ENCODE results near the gene PCDHA8. TPM values are rescaled to one million over a fixed set of nuclear protein-coding genes. Genes with fewer than 3 reads are reported as not detected.
"Not testable (repeated sequence)": the region's sequence is repeated elsewhere in the genome, so short reads cannot be mapped to it uniquely, and the experiment has no call there.

Gene PCDHA8
- total RNA-seq, 2 donors from 2014 or later: not detected

DNA sequence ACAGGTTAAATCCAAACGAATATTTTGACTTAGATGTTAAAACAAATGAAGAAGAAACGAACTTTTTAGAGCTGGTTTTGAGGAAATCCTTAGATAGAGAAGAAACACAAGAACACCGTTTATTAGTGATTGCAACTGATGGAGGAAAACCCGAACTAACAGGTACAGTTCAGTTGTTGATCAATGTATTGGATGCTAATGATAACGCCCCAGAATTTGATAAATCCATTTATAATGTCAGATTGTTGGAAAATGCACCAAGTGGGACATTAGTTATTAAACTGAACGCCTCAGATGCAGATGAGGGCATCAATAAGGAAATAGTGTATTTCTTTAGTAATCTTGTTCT is 18.7 kb upstream of the PCDHA8 start:
- ATAC-seq: no peak
- peaks cover 5% of the 10 kb centered on the region in 2 donors for H3K9me3 Mint-ChIP-seq
- DNase-seq (ENCODE audit: low spot score in 2 of 2): no peak
- H3K36me3 Mint-ChIP-seq: peaks cover 11 to 32% of the 10 kb centered on the region in 2 donors
- H3K27ac Mint-ChIP-seq: no peak overlapping the region

DNA sequence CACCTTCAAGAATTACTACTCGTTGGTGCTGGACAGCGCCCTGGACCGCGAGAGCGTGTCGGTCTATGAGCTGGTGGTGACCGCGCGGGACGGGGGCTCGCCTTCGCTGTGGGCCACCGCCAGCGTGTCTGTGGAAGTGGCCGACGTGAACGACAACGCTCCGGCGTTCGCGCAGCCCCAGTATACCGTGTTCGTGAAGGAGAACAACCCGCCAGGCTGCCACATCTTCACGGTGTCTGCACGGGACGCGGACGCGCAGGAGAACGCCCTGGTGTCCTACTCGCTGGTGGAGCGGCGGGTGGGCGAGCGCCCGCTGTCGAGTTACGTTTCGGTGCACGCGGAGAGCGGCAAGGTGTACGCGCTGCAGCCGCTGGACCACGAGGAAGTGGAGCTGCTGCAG is 18.0 kb upstream of the PCDHA8 start:
- ATAC-seq; DNase-seq (ENCODE audit: low spot score in 2 of 2); H3K27ac Mint-ChIP-seq; H3K9me3 Mint-ChIP-seq: not testable (repeated sequence)
- peaks cover 16 to 33% of the 10 kb centered on the region in 2 donors for H3K36me3 Mint-ChIP-seq

DNA sequence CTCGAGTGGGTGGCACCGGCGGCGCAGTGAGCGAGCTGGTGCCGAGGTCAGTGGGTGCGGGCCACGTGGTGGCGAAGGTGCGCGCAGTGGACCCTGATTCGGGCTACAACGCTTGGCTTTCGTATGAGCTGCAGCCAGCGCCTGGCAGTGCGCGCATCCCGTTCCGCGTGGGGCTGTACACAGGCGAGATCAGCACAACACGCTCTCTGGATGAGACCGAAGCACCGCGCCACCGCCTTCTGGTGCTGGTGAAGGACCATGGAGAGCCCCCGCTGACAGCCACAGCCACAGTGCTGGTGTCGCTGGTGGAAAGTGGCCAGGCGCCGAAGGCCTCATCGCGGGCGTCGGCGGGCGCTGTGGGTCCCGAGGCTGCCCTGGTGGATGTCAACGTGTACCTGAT is 17.5 kb upstream of the PCDHA8 start:
- H3K36me3 Mint-ChIP-seq: peaks cover 21 to 38% of the 10 kb centered on the region in 2 donors
- H3K27ac Mint-ChIP-seq: no peak overlapping the region
- peaks cover 8 to 10% of the 10 kb centered on the region in 2 donors for H3K9me3 Mint-ChIP-seq
- DNase-seq (ENCODE audit: low spot score in 2 of 2) (no peak), ATAC-seq (no peak)

DNA sequence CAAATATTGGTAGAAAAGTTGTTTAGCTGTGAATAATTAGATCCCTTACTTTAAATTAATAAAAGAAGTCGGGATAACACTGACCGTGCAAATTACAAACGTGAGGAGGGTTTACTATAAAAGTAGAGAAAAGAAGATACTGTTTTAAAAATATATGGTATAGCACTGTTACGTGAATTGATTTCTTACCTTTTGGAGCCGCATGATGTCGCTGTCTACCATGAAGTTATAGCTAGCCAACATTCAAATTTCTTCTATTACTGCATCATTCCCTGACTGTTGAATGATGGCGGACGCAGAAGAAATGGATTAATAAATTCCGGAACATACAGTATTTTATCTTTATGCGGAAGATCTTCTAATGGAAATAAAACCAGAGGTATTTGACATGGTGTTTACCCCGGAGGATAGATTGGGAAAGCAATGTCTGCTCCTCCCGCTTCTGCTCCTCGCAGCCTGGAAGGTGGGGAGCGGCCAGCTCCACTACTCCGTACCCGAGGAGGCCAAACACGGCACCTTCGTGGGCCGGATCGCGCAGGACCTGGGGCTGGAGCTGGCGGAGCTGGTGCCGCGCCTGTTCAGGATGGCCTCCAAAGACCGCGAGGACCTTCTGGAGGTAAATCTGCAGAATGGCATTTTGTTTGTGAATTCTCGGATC is 13.2 kb upstream of the PCDHA8 start, which contains the start of gene PCDHA6:
Gene PCDHA6, plus strand, starts transcription at position 257 of the 658 bp plus-strand sequence. Its CDS starts 132 bp downstream, at position 389.
- Mint-ChIP-seq H3K9me3 (peaks cover 13 to 14% of the 10 kb centered on the region in 2 donors), H3K27ac (no peak within 1 kb of the TSS), H3K36me3 (peaks cover 25 to 48% of the 10 kb centered on the region in 2 donors)
- ATAC-seq (no peak), DNase-seq (ENCODE audit: low spot score in 2 of 2) (no peak)

DNA sequence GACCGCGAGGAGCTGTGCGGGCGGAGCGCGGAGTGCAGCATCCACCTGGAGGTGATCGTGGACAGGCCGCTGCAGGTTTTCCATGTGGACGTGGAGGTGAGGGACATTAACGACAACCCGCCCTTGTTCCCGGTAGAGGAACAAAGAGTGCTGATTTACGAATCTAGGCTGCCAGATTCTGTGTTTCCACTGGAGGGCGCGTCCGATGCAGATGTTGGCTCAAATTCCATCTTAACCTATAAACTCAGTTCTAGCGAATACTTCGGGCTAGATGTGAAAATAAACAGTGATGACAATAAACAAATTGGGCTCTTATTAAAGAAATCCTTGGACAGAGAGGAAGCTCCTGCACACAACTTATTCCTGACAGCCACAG is 12.6 kb upstream of the PCDHA8 start:
- DNase-seq (ENCODE audit: low spot score in 2 of 2): no peak
- ATAC-seq: no peak
- peaks cover 15 to 16% of the 10 kb centered on the region in 2 donors for H3K9me3 Mint-ChIP-seq
- H3K36me3 Mint-ChIP-seq: peaks cover 25 to 47% of the 10 kb centered on the region in 2 donors
- no peak overlapping the region for H3K27ac Mint-ChIP-seq

DNA sequence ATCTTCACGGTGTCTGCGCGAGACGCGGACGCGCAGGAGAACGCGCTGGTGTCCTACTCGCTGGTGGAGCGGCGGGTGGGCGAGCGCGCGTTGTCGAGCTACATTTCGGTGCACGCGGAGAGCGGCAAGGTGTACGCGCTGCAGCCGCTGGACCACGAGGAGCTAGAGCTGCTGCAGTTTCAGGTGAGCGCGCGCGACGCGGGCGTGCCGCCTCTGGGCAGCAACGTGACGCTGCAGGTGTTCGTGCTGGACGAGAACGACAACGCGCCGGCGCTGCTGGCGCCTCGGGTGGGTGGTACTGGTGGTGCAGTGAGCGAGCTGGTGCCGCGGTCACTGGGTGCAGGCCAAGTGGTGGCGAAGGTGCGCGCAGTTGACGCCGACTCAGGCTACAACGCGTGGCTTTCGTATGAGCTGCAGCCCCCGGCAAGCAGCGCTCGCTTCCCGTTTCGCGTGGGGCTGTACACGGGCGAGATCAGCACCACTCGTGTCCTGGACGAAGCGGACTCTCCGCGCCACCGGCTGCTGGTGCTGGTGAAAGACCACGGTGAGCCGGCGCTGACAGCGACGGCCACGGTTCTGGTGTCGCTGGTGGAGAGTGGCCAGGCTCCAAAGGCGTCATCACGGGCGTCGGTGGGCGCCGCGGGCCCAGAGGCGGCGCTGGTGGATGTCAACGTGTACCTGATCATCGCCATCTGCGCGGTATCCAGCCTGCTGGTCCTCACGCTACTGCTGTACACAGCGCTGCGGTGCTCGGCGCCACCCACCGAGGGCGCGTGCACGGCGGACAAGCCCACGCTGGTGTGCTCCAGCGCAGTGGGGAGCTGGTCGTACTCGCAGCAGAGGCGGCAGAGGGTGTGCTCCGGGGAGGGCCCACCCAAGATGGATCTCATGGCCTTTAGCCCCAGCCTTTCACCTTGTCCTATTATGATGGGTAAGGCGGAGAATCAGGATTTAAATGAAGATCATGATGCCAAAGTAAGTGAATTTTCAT is 11.2 kb upstream of the PCDHA8 start:
- DNase-seq (ENCODE audit: low spot score in 2 of 2); H3K27ac Mint-ChIP-seq; ATAC-seq: not testable (repeated sequence)
- peaks cover 19 to 21% of the 10 kb centered on the region in 2 donors for H3K9me3 Mint-ChIP-seq
- H3K36me3 Mint-ChIP-seq: peaks cover 30 to 50% of the 10 kb centered on the region in 2 donors

DNA sequence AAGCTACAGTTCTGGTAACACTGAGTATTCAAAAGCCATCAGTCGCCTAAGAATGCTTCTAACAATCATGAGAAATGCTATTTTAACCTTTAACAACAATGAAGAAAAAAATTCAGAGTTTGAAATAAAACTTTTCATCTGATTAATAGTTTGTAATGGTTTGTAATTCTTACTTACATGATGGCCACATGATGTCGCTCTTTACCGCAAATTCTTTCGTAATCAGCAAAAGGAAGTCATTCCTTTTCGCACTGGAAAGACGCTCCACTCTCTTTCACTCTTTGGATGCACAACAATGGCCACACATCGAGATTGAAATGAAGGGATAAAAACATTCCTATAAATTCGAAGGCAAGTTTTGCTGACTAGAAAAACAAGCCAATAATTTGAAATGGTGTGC is 7.0 kb upstream of the PCDHA8 start, which contains the start of gene PCDHA7:
Gene PCDHA7, plus strand, starts transcription at position 277 of the 400 bp plus-strand sequence. Its CDS starts 115 bp downstream, at position 392.
- Mint-ChIP-seq H3K36me3 (peaks cover 21 to 42% of the 10 kb centered on the region in 2 donors), H3K27ac (no peak within 1 kb of the TSS), H3K9me3 (peaks cover 10 to 29% of the 10 kb centered on the region in 2 donors)
- DNase-seq (ENCODE audit: low spot score in 2 of 2) (no peak), ATAC-seq (no peak)

DNA sequence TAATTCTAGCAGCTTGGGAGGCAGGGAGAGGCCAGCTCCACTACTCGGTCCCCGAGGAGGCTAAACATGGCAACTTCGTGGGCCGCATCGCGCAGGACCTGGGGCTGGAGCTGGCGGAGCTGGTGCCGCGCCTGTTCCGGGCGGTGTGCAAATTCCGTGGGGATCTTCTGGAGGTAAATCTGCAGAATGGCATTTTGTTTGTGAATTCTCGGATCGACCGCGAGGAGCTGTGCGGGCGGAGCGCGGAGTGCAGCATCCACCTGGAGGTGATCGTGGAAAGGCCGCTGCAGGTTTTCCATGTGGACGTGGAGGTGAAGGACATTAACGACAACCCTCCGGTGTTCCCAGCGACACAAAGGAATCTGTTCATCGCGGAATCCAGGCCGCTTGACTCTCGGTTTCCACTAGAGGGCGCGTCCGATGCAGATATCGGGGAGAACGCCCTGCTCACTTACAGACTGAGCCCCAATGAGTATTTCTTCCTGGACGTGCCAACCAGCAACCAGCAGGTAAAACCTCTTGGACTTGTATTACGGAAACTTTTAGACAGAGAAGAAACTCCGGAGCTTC is 6.5 kb upstream of the PCDHA8 start:
- DNase-seq (ENCODE audit: low spot score in 2 of 2); ATAC-seq; H3K27ac Mint-ChIP-seq: not testable (repeated sequence)
- peaks cover 11 to 24% of the 10 kb centered on the region in 2 donors for H3K9me3 Mint-ChIP-seq
- H3K36me3 Mint-ChIP-seq: peaks cover 15 to 38% of the 10 kb centered on the region in 2 donors

DNA sequence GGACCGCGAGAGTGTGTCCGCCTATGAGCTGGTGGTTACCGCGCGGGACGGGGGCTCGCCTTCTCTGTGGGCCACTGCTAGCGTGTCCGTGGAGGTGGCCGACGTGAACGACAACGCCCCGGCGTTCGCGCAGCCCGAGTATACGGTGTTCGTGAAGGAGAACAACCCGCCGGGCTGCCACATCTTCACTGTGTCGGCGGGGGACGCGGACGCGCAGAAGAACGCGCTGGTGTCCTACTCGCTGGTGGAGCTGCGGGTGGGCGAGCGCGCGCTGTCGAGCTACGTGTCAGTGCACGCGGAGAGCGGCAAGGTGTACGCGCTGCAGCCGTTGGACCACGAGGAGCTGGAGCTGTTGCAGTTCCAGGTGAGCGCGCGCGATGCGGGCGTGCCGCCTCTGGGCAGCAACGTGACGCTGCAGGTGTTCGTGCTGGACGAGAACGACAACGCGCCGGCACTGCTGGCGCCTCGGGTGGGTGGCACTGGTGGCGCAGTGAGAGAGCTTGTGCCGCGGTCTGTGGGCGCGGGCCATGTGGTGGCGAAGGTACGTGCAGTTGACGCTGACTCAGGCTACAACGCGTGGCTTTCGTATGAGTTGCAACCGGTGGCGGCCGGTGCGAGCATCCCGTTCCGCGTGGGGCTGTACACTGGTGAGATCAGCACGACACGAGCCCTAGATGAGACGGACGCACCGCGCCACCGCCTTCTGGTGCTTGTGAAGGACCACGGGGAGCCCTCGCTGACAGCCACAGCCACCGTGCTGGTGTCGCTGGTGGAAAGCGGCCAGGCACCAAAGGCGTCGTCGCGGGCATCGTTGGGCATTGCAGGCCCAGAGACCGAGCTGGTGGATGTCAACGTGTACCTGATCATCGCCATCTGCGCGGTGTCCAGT is 5.1 kb upstream of the PCDHA8 start:
- H3K27ac Mint-ChIP-seq: no peak overlapping the region
- peaks cover 19 to 30% of the 10 kb centered on the region in 2 donors for H3K9me3 Mint-ChIP-seq

DNA sequence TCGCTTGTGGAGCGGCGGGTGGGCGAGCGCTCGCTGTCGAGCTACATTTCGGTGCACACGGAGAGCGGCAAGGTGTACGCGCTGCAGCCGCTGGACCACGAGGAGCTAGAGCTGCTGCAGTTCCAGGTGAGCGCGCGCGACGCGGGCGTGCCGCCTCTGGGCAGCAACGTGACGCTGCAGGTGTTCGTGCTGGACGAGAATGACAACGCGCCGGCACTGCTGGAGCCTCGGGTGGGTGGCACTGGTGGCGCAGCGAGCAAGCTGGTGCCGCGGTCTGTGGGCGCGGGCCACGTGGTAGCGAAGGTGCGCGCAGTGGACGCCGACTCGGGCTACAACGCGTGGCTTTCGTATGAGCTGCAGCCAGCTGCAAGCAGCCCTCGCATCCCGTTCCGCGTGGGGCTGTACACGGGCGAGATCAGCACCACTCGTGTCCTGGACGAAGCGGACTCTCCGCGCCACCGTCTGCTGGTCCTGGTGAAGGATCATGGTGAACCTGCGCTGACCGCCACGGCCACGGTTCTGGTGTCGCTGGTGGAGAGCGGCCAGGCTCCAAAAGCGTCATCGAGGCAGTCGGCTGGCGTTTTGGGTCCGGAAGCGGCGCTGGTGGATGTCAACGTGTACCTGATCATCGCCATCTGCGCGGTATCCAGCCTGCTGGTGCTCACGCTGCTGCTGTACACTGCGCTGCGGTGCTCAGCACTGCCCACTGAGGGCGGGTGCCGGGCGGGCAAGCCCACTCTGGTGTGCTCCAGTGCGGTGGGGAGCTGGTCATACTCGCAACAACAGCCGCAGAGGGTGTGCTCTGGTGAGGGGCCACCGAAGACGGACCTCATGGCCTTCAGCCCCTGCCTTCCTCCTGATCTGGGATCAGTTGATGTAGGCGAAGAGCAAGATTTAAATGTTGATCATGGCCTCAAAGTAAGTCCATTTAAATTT is 2.1 kb downstream of the PCDHA8 start:
- peaks cover 28 to 34% of the 10 kb centered on the region in 2 donors for H3K36me3 Mint-ChIP-seq
- H3K9me3 Mint-ChIP-seq: peaks cover 14 to 31% of the 10 kb centered on the region in 2 donors
- ATAC-seq (no peak), DNase-seq (ENCODE audit: low spot score in 2 of 2) (no peak)
- H3K27ac Mint-ChIP-seq: no peak overlapping the region

More for the DNA sequence above, 5.1 kb upstream of the PCDHA8 start:
- ATAC-seq (no peak), DNase-seq (ENCODE audit: low spot score in 2 of 2) (no peak)
- peaks cover 11 to 41% of the 10 kb centered on the region in 2 donors for H3K36me3 Mint-ChIP-seq

DNA sequence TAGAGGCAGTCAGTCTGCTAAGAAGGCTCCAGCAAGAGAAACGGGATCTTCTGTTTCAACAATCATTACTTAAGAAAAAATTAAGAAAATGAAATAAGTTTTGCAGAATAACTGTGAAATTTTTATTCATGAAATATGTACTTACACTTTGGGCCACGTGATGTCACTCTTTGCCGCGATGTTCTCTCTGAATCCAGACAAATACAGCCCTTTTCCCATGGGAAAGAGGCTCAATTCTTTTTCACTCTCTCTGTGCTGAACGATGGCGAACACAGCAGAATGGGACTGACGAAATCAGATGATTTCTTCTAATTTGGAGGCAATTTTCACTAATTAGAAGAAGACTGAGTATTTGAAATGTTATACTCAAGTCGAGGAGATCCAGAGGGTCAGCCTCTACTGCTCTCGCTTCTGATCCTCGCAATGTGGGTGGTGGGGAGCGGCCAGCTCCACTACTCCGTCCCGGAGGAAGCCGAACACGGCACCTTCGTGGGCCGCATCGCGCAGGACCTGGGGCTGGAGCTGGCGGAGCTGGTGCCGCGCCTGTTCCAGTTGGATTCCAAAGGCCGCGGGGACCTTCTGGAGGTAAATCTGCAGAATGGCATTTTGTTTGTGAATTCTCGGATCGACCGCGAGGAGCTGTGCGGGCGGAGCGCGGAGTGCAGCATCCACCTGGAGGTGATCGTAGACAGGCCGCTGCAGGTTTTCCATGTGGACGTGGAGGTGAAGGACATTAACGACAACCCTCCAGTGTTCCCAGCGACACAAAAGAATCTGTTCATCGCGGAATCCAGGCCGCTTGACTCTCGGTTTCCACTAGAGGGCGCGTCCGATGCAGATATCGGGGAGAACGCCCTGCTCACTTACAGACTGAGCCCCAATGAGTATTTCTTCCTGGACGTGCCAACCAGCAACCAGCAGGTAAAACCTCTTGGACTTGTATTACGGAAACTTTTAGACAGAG is 7.4 kb downstream of the PCDHA8 start, which contains the start of gene PCDHA9:
Gene PCDHA9, plus strand, starts transcription at position 244 of the 964 bp plus-strand sequence. Its CDS starts 114 bp downstream, at position 358.
- ATAC-seq; DNase-seq (ENCODE audit: low spot score in 2 of 2); H3K27ac Mint-ChIP-seq: not testable (repeated sequence)
- H3K36me3 Mint-ChIP-seq: peaks cover 19 to 20% of the 10 kb centered on the region in 2 donors
- peaks cover 0 to 14% of the 10 kb centered on the region in 2 donors for H3K9me3 Mint-ChIP-seq

DNA sequence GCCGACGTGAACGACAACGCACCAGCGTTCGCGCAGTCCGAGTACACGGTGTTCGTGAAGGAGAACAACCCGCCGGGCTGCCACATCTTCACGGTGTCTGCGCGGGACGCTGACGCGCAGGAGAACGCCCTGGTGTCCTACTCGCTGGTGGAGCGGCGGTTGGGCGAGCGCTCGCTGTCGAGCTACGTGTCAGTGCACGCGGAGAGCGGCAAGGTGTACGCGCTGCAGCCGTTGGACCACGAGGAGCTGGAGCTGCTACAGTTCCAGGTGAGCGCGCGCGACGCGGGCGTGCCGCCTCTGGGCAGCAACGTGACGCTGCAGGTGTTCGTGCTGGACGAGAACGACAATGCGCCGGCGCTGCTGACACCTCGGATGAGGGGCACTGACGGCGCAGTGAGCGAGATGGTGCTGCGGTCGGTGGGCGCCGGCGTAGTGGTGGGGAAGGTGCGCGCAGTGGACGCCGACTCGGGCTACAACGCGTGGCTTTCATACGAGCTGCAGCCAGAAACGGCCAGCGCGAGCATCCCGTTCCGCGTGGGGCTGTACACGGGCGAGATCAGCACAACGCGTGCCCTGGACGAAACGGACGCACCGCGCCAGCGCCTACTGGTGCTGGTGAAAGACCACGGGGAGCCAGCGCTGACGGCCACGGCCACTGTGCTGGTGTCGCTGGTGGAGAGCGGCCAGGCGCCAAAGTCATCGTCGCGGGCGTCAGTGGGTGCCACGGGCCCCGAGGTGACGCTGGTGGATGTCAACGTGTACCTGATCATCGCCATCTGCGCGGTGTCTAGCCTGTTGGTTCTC is 9.0 kb downstream of the PCDHA8 start:
- not testable (repeated sequence) for ATAC-seq; H3K27ac Mint-ChIP-seq; DNase-seq (ENCODE audit: low spot score in 2 of 2)
- Mint-ChIP-seq H3K36me3 (peaks cover 20 to 21% of the 10 kb centered on the region in 2 donors), H3K9me3 (peaks cover 0 to 14% of the 10 kb centered on the region in 2 donors)

All from activated naive CD4-positive, alpha-beta T cell treated with anti-CD3 and anti-CD28 coated beads, Interleukin-2, amount 50 U/mL, for 72 hours (primary cell).